GM18867 (cell line): ENCODE measurements around the gene LPP.
"Not testable (repeated sequence)": the region's sequence is repeated elsewhere in the genome, so short reads cannot be mapped to it uniquely, and the experiment has no call there.

Experiments used
- ATAC-seq: cut with Tn5 transposase; IDR thresholded peaks from one replicate; pipeline ENCODE4 v1.9.1; 2021; ENCODE audit warnings: mild to moderate bottlenecking, moderate library complexity; ENCODE audit not compliant: unreplicated experiment

Gene LPP

DNA sequence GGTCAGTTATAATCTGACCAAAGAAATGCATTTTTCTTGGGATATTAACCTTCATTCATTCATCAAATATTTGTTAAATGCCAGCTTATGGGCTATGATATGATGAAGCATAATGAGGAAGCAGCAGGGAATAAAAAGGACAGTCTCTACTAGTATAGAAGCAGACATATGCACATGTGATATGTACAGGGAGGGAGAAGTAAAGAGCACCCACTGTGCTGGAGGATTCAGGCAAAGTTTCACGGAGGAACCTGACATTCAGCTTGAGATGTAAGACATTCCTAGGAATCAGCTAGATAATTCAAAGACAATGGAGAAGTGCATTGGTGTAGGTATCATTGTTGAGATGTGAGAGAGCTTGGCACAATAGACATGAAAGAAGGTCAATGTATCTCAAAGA, 450.7 kb downstream of the LPP start:
- ATAC-seq = no peak

DNA sequence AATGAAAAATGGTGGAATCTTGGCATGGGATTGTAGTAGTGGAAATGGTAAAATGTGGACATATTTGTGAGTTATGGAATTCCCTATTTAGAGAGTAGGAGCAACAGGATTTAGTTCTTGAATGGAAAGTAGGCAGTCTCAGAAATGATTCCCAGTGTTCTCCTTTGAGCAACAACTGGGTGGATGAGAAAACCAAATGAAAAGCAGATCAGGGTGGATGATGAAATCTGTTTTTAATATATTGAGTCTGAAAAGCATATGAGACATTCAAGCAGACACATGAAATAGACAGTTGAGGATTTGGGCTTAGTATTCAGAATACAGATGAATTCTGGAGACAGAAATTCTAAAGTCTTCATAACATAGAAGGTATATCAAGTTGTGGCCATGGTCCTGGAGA, 451.3 kb downstream of the LPP start:
- ATAC-seq = no peak

DNA sequence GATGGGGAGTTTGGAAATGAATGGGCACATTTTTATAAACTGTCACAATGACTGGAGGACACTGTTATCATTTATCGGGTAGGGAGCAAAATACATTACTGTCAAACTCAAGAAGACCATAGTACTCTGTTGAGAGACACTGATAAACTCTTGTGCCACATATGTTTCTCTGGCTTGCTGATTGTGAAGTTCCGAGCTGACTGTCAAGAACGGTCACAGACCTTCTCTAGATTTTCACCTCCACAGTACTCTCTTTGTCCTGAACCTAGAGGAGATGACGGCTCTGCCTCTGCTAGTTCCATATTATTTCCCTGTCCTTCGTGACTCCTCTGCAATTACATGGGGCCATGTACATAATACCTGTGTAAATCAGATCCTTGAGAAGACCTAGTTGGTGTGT, 451.9 kb downstream of the LPP start:
- no peak for ATAC-seq

DNA sequence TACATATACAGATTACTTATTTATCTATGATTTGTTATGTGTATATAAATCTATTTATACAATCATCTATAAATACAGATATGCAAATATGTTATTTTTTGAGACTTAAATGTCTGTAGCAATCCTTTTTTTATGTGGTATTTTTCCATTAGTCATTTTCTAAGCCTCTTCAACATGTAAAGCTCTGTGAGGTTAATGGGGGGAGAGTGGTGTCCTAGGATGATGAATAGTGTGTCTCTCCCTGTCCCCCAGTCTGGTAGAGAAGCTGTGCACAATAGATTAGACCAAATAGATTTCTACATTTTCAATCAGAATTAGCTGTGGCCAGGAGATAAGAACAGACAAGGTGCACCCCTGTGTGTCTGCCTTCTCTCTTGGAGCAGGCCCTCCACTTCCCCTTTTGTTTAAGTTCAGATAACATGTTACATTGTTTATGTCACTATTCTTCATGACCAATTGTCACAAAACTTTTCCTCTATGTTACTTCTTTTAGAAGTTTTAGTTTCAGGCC, 453.9 kb downstream of the LPP start:
- ATAC-seq = no peak

DNA sequence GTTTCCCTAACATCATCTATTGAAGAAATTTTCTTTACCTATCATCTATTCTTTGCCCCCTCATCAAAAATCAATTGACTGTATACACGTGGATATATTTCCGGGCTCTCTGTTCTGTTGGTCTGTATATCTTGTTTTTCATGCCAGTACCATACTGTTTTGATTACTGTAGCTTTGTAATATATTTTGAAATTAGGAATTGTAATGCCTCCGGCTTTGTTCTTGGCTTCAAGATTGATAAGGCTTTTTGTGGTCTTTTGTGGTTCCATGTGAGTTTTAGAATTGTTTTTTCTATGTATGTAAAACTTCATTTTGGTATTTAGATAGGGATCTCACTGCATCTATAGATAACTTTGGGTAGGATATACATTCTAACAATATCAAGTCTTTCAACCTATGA, 454.4 kb downstream of the LPP start:
- ATAC-seq = no peak

DNA sequence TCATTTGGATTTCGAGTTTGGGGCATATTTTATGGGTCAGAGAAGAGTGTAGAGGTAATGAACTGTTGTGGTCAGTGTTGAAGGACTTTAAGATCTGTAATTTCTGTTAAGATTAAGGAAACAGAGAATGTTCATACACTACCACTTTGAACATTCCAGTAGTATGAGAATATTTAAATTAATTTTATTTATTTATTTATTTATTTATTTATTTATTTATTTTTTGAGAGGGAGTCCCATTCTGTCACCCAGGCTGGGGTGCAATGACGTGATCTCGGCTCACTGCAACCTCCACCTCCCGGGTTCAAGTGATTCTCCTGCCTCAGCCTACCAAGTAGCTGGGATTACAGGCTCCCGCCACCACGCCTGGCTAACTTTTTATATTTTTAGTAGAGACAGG, 459.8 kb downstream of the LPP start:
- not testable (repeated sequence) for ATAC-seq

DNA sequence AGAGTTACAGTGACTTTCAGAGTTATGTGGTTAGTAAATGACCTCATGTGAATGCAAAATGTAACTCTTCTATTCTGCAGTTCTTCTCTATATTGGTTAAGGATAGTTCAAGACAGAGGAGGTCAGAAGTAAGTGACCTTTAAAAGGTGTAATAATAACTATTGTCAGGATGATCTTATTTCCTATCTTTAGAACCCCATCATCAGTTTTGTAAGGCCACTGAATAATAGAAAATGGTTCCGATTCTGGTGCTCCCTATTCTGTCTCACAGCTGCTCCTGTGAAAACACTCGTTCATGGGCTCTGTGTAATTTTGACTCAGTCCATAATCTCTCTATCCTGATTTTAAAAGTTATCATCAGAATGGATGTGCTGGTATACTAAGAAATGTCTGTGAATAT, 463.3 kb downstream of the LPP start:
- ATAC-seq = no peak

DNA sequence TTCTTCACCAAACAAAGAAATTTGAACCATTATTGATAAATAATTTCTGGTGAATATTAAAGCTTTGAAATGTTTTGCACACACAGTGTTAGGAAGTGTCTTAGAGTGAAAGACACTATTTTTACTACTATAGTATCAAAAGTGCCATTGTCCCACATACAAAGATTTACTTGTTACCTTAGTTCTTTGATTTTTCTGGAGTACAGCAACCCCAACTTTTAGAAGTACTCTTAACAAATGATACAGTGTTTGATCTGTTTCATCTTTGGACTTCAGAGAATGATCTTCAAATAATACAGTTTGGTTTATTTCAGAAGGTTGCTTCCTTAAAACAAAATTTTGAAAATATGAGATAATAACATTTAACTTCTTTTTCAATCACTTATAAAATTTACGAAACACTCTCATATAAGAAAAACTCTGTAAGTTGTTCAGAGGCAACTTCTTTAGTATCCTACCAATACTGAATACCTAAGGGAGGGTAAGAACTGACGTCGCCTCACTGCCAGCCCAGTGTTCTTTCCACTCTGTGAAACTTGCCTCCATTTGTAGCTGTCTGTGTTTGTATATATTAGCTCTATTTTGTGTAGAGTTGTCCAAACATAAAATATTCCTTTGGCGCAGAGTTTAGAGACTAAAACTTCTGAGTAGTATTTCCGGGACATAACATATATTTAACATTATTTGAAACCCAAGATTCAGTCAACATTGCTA, 464.2 kb downstream of the LPP start:
- no peak for ATAC-seq

DNA sequence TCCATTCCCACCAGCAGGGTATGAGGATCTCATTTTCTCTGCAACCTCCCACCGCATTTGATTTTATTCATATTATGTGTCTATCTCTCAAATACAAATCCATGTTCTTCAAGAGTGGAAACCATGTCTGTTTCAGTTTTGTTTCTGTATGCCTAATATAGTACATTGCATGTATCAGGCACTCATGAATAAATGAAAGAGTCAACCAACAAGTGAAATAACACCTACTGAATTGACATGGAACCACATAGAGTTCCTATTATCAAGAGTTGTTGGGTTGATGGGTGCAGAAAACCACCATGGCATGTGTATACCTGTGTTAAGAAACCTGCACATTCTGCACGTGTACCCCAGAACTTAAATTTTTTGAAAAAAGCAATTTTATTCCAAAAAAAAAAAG, 466.8 kb downstream of the LPP start:
- ATAC-seq = no peak

DNA sequence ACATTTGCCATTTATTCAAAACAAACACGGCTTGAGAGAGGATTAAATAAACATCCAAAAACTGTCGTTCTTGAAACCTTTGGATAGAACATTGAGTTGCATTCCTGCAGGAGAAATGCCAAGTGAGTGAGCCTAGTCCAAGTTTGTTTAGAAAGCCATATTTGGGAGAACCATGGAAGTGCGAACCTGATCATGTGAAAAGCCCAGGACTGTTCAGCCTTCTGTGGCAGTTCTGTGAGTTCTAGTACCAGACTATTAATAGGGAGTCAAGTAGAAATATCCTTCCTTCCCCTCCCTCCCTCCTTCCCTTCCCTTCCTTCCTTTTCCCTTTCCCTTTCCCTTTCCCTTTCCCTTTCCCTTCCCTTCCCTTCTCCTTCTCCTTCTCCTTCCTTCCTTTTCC, 470.4 kb downstream of the LPP start:
- ATAC-seq = no peak

DNA sequence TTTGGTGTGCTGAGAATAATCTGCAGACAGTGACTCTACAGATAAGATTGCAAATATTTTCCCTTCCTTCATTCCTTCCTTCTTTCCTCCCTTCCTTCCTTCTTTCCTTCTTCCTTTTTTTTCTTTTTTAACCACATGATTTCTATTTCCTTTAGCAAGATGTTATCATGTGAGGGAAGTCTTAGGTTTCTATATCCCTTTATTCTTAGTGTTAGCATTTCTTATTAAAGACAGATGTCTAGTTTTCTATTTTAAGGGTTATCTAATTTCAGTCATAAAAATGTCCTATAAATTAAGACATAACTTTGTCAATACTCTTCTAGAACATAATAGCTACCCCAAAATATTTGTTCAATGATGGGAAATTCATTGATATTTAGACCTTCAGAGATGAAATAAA, 470.9 kb downstream of the LPP start:
- no peak for ATAC-seq

DNA sequence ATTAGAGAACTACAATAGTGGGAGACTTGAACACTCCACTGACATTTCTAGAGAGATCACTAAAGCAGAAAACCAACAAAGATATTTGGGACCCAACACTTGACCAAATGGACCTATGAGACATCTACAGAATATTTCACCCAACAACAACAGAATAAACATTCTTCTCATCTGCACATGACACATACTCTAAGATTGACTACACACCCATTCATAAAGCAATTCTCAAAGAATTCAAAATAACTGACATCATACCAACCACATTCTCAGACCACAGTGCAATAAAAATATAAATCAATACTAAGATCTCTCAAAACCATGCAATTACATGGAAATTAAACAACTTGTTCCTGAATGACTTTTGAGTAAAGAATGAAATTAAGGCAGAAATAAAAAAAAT, 473.7 kb downstream of the LPP start:
- no peak for ATAC-seq

DNA sequence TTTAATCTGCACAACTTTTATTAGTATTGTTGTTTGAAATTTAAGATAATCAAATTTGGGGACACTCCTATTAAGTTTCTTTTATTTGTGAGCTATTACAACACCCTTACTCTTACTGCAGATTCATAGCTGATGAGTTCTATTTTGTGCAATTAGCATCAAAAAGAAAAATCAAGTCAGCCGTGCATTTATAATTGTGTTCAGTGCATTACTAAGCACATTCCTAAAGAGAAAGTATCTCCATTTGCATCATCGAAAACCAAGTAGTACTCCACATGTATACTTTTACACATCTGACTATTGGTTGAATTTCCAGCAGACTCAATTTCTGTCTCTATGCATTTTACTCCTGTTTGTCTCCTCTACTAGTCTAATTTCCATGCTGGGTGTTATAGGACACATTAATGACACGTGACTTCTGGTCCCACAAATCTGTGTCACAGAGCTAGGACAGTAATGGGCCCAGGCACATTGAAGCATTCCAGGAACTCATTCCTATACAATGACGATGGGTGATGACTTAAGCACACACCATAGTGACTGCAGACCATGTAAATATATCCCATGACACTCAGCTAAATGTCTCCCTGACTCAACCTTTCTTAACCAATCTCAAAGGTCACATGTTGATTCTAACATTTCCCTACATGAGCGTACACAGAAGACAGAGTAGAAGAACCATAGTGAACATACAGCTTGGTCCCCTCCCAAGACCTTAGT, 477.5 kb downstream of the LPP start:
- ATAC-seq = no peak

DNA sequence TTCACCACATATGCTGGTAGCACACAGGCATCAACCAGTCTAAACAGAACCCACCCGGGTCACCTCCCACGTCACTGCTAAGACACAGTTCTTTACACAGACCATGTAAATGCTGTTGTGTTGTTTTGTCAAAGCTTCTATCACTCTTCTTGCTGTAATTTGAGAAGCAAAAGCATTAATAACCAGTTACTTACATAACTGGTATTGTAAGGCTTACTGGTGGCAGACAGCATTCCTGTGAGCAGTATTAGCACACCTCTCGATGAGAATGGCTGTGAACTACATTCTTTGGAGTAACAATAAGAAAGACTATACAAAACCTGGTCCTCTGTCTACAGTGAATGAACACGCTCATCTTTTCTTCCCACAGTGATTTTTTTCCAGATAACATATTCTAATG, 479.2 kb downstream of the LPP start:
- no peak for ATAC-seq

DNA sequence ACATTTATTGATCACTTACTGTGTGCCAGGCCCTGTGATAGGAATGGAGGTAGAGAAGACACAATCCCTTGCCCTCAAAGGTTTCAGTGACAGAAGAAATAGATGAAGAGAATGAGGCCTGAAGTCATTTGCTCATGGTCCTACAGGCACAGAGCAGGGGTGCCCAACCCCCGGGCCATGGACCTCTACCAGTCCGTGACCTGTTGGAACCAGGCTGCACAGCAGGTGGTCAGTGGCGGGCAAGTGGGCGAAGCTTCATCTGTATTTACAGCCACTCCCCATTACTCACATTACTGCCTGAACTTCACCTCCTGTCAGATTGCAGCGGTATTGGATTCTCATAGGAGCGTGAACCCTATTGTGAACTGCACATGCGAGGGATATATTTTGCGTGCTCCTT, 480.3 kb downstream of the LPP start:
- ATAC-seq = no peak

DNA sequence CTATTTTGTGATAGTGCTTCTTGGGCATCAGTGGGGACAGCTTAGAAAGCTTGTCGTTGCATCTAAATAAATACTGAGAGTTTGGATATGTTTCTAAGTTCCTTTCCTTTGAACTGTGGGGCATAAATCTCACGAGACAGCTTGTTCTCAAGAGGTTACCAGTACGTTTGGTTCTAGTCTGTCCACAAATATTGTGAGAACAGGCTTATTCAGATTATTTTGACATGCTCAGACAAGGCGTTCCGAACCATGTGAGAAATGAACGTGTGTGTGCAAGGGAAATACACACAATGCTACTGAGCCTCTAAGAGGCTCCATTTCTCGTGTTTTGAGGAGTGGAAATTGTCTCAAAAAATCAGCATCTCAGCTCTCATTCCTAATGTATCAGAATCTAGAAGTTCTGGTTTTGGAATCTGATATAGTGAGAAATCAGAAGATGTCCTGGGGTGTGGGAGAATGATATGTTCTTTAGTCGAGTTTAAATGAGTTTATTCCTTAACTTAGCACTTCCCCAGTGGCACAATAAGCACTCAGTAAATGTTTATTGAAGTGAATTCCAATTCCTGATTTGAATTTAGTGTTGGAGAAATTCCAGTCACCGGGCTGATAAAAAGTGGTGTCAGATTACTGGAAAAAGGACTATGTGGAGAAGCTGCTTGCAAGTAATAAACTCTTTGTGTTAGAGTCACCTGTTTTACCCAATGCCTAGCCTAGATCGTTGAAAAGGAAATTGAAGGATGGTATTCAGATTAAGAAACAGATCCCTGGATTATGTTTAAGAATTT, 481.5 kb downstream of the LPP start:
- ATAC-seq = no peak

DNA sequence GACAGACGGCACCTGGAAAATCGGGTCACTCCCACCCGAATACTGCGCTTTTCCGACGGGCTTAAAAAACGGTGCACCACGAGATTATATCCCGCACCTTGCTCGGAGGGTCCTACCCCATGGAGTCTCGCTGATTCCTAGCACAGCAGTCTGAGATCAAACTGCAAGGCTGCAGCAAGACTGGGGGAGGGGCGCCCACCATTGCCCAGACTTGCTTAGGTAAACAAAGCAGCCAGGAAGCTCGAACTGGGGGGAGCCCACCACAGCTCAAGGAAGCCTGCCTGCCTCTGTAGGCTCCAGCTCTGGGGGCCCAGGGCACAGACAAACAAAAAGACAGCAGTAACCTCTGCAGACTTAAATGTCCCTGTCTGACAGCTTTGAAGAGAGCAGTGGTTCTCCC, 482.3 kb downstream of the LPP start:
- ATAC-seq = not testable (repeated sequence)

DNA sequence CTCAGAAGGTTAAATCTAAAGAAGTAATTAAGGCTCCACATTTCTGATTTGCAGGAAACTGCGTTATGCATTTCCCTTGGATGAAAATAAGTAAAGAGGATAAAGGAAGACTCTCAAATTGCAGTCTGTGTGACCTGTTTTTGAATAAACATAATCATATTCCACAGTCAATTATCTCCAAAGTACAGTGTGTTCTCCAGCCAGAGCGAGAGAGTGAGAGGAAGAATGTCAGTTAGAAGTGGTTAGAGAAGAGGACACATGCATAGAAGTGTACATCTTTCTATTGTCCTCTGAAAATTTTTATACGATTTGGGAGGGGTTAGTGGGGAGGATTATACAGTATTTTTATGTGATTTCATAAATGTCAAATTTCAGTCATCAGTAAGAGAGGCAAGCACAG, 487.1 kb downstream of the LPP start:
- no peak for ATAC-seq

DNA sequence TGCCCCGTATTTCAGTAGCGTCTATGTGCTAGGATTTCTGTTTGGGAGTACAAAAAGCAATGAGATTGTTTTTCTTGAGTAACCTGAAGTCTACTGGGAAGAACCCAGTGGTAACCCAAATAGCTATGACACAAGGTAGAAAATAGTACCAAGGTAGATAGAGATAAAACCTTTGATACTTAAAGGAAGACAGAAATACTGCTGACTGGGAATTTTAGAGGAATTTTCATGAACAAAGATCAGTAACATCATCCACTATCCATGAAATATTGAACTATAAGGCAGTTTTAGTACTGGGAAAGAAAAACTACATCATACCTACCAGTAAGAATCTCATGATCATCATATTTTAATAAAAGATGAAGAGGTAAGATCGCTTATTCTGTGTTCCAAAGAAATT, 489.8 kb downstream of the LPP start:
- ATAC-seq = no peak

DNA sequence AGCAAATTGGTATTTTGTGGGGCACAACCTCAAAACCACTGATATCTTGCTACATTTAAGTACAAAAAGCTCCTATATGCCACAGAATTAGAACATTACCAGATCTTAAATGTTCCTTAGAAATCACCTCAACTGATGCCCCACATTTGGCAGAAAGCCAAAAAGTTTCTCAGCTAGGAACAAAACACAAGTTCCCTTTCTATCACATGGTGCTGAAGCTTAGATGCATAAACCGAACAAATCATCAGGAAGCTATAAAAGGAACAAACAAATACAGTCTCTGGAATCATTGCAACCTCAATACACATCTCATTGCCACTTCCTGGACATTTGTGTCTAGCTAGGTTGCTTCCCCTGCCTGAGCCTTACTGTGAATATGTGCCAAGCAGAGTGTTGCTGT, 492.6 kb downstream of the LPP start:
- no peak for ATAC-seq

DNA sequence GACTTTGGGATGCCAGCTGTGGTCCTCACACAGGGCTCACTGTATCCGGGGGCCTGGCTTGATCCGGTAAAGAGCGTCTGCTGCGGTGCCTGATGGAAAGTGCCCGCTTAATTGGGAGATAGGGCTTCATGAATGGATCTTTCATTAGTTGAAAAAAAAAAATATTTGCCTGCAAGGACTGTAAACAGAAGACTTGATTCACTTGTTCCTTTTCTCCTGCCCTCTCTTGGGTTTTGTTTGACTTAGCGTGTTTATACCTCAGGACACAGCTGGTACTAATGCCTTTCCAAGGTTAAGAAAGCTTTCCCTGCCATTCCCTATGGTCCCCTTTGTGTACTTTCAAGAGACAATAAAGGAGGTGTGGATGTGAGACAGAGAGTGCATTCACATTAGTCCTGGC, 493.3 kb downstream of the LPP start:
- ATAC-seq = no peak

DNA sequence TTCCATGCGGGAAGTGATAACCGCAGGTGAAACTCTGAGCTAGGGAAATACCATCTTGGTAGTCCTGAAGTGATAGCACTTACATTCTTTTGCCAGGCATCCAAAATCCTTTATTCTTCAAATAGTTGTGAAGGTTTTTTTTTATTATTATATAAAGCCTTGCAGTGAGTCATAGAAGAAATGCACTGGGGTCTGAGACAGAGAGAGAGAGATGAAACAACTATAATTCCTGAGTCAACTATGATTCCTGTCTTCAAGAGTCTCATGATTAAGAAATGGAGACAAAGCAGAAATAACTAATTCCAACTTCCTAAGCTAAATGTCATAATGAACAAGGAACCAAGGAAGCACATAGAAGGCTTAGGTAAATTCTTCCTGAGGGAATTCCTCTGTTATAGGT, 495.6 kb downstream of the LPP start:
- ATAC-seq = no peak
